Thymus (tissue), 11 donors: ENCODE measurements around the gene DRAP1. TPM values are rescaled to one million over a fixed set of nuclear protein-coding genes. Genes with fewer than 3 reads are reported as not detected.
A peak's percentile ranks its signal among the peaks of the same experiment; 100 is the strongest.

Source experiments
- DNase-seq, 9 donors: peaks; one replicate each; pipeline ENCODE4 v3.0.0-alpha.2; 2013; ENCODE audit warnings: low spot score in 9 of 9, low read depth in 6 of 9, missing footprints in 1 of 9
- H3K27ac ChIP-seq, 2 donors: one replicate each; pipeline ENCODE4 v1.5.1; 2013; ENCODE audit warnings: control low read depth in 1 of 2, low read depth in 1 of 2, low read length in 1 of 2, mild to moderate bottlenecking in 1 of 2, moderate library complexity in 1 of 2
- H3K27me3 ChIP-seq, 2 donors: one replicate each; pipeline ENCODE4 v1.5.1; 2013; ENCODE audit warnings: low read length in 1 of 2; ENCODE audit not compliant: control insufficient read depth in 2 of 2, insufficient read depth in 1 of 2
- H3K36me3 ChIP-seq, 2 donors: one replicate each; pipeline ENCODE4 v1.5.1; 2013; ENCODE audit warnings: low read length in 1 of 2, mild to moderate bottlenecking in 1 of 2, moderate library complexity in 1 of 2; ENCODE audit not compliant: control insufficient read depth in 2 of 2, insufficient read depth in 2 of 2
- H3K4me1 ChIP-seq, 2 donors: one replicate each; pipeline ENCODE4 v1.5.1; 2013; ENCODE audit warnings: low read length in 2 of 2; ENCODE audit not compliant: control insufficient read depth in 2 of 2, insufficient read depth in 2 of 2
- H3K4me3 ChIP-seq, 2 donors: one replicate each; pipeline ENCODE4 v1.5.1; 2013; ENCODE audit warnings: low read length in 2 of 2, control low read depth in 1 of 2, mild to moderate bottlenecking in 1 of 2
- H3K9me3 ChIP-seq, 2 donors: one replicate each; pipeline ENCODE4 v1.5.1; 2013; ENCODE audit warnings: low read length in 1 of 2, mild to moderate bottlenecking in 1 of 2; ENCODE audit not compliant: control insufficient read depth in 2 of 2, insufficient read depth in 1 of 2
- WGBS: extraction: QIAGEN DNeasy Blood & Tissue Kit; methylation state at CpG from one replicate; pipeline ENCODE4 v1.1.7; 2013; 5-methylcytosine and 5-hydroxymethylcytosine counted together
- polyA plus RNA-seq: library from polyadenylated mRNA; stranded (reverse); fragments of 200-250 nt; gene quantifications from one replicate; pipeline ENCODE4 v1.2.3, GENCODE V29; 2013
- total RNA-seq: library from RNA; stranded (reverse); fragments of 120-200 nt; gene quantifications from one replicate; pipeline ENCODE4 v1.2.4, GENCODE V29; 2013
- donor health status: healthy.

The DRAP1 gene
- total and polyA plus RNA-seq, 2 donors: 131 to 200 TPM

- no peak overlapping the region for H3K27ac ChIP-seq
- no peaks in the 10 kb centered on the region for H3K9me3 ChIP-seq
- peaks cover 0 to 8% of the 10 kb centered on the region in 2 donors for H3K27me3 ChIP-seq
- H3K4me3 ChIP-seq: no peak overlapping the region
- no peak for DNase-seq
- WGBS: 97% methylated on average over 6 of the region's 6 CpGs
- H3K4me1 ChIP-seq: peaks cover 0 to 22% of the 10 kb centered on the region in 2 donors
- no peaks in the 10 kb centered on the region for H3K36me3 ChIP-seq
These were observed 11.3 kb upstream of the DRAP1 start for GRCh38 chr11:65907878-65908277.

GRCh38 chr11:65911682-65912568 is 7.3 kb upstream of the DRAP1 start:
- WGBS: 57% methylated on average over 14 of the region's 14 CpGs
- Histone ChIP-seq H3K9me3 (no peaks in the 10 kb centered on the region), H3K27me3 (no peaks in the 10 kb centered on the region), H3K4me1 (peaks cover 5 to 22% of the 10 kb centered on the region in 2 donors), H3K36me3 (peaks cover 0 to 2% of the 10 kb centered on the region in 2 donors), H3K4me3 (no peak overlapping the region), H3K27ac (no peak overlapping the region)
- no peak for DNase-seq

GRCh38 chr11:65912845-65913244 is 6.4 kb upstream of the DRAP1 start:
- Histone ChIP-seq H3K4me1 (peaks cover 13 to 31% of the 10 kb centered on the region in 2 donors), H3K27ac (peak overlapping the region in 1 of 2 donors; percentile 48), H3K4me3 (no peak overlapping the region), H3K36me3 (peaks cover 3 to 8% of the 10 kb centered on the region in 2 donors), H3K9me3 (no peaks in the 10 kb centered on the region), H3K27me3 (no peaks in the 10 kb centered on the region)
- peak in 1 of 9 donors; percentile 24 for DNase-seq
- WGBS: 92% methylated on average over 4 of the region's 4 CpGs

- no peak for DNase-seq
These were observed 4.0 kb upstream of the DRAP1 start for GRCh38 chr11:65915101-65915820.

GRCh38 chr11:65915821-65916251 is 3.4 kb upstream of the DRAP1 start:
- H3K4me1 ChIP-seq: peaks cover 26 to 41% of the 10 kb centered on the region in 2 donors
- H3K9me3 ChIP-seq: no peaks in the 10 kb centered on the region
- peak overlapping the region in 1 of 2 donors; percentile 36 for H3K27ac ChIP-seq
- no peaks in the 10 kb centered on the region for H3K27me3 ChIP-seq
- H3K36me3 ChIP-seq: peaks cover 6 to 13% of the 10 kb centered on the region in 2 donors
- H3K4me3 ChIP-seq: no peak overlapping the region
- no peak for DNase-seq
- WGBS: 75% methylated on average over 13 of the region's 13 CpGs

More at GRCh38 chr11:65915101-65915820, 4.0 kb upstream of the DRAP1 start:
- 85% methylated on average over 10 of the region's 10 CpGs for WGBS
- H3K9me3 ChIP-seq: no peaks in the 10 kb centered on the region
- no peak overlapping the region for H3K27ac ChIP-seq
- no peaks in the 10 kb centered on the region for H3K27me3 ChIP-seq
- H3K4me3 ChIP-seq: no peak overlapping the region
- H3K36me3 ChIP-seq: peaks cover 3 to 8% of the 10 kb centered on the region in 2 donors
- H3K4me1 ChIP-seq: peaks cover 20 to 36% of the 10 kb centered on the region in 2 donors

GRCh38 chr11:65916391-65916790 is 2.8 kb upstream of the DRAP1 start:
- H3K27me3 ChIP-seq: no peaks in the 10 kb centered on the region
- H3K4me3 ChIP-seq: no peak overlapping the region
- peaks cover 28 to 44% of the 10 kb centered on the region in 2 donors for H3K4me1 ChIP-seq
- no peak for DNase-seq
- peaks cover 6 to 18% of the 10 kb centered on the region in 2 donors for H3K36me3 ChIP-seq
- H3K27ac ChIP-seq: no peak overlapping the region
- no peaks in the 10 kb centered on the region for H3K9me3 ChIP-seq
- 93% methylated on average over 7 of the region's 7 CpGs for WGBS

GRCh38 chr11:65917077-65917433 is 2.2 kb upstream of the DRAP1 start:
- H3K27ac ChIP-seq: no peak overlapping the region
- H3K4me3 ChIP-seq: no peak overlapping the region
- H3K36me3 ChIP-seq: peaks cover 9 to 22% of the 10 kb centered on the region in 2 donors
- no peaks in the 10 kb centered on the region for H3K27me3 ChIP-seq
- peaks cover 28 to 40% of the 10 kb centered on the region in 2 donors for H3K4me1 ChIP-seq
- WGBS: 97% methylated on average over 3 of the region's 3 CpGs
- no peak for DNase-seq
- H3K9me3 ChIP-seq: no peaks in the 10 kb centered on the region

- Histone ChIP-seq H3K9me3 (no peaks in the 10 kb centered on the region), H3K4me1 (peaks cover 28 to 36% of the 10 kb centered on the region in 2 donors), H3K4me3 (peak overlapping the region; percentile 88 to 89), H3K27me3 (no peaks in the 10 kb centered on the region), H3K36me3 (peaks cover 15 to 28% of the 10 kb centered on the region in 2 donors), H3K27ac (no peak overlapping the region)
- no peak for DNase-seq
- 95% methylated on average over 35 of the region's 35 CpGs for WGBS
These were observed 1.6 kb upstream of the DRAP1 start for GRCh38 chr11:65917434-65918210.
